ENCODE measurements around the gene TBX1. TPM values are rescaled to one million over a fixed set of nuclear protein-coding genes. Genes with fewer than 3 reads are reported as not detected.
A peak's percentile ranks its signal among the peaks of the same experiment; 100 is the strongest.

The TBX1 gene
- total RNA-seq, 8 experiments from 2014 or later = 0.23 to 1.9 (median 0.57) TPM; not detected in 1

DNA sequence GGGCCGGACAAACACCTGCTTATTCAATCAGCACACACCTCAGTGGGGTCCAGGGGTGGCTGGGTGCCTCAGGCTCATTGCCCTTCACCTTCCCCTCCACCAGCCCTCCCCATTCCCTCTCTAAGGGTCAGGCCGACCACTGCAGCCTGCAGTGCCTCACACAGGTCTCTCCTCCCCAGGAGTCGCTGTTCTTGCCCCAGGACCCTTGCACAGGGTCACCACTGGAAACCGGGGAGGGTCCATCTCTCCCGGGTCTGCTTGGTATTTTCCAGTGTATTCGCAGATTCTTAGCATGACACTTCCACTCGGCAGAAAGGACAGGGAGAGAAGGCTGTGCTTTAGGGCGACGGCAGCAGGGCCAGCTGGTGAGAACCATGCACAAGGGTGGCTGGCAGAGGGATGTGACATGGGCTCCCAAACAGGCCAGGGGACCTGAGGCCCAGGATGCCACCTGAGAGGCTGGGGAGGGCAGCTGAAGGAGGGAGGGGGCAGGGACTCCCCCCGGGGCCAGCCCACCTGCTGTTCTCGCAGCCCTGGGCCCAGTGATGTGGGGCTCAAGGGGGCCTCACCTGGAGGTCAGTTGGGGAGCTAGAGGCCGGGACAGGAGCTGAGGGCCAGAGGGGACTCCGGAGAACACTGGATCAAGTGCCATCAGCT is 16.1 kb upstream of the TBX1 start:
- Histone ChIP-seq H3K4me1 (replicated peaks in 1 of 2) (peaks cover 9 to 14% of the 10 kb centered on the region in 2 donors), H3K4me3 (no peak overlapping the region), H3K27ac (no peak overlapping the region)
- 83 to 100% (median 100%) methylated on average over 1 to 2 of the region's 13 CpGs; no CpG with 5 or more reads in 6 of the 10 experiments for WGBS, 10 experiments
- ATAC-seq (replicated peaks in 6 of 8) = no peak
- in situ Hi-C loops (cut with MboI; ENCODE audit: low pct_unique_long_range_greater_than_20kb in 2 of 9, low sequenced_read_pairs in 9 of 9, unreplicated experiment in 9 of 9) = no loop called here

DNA sequence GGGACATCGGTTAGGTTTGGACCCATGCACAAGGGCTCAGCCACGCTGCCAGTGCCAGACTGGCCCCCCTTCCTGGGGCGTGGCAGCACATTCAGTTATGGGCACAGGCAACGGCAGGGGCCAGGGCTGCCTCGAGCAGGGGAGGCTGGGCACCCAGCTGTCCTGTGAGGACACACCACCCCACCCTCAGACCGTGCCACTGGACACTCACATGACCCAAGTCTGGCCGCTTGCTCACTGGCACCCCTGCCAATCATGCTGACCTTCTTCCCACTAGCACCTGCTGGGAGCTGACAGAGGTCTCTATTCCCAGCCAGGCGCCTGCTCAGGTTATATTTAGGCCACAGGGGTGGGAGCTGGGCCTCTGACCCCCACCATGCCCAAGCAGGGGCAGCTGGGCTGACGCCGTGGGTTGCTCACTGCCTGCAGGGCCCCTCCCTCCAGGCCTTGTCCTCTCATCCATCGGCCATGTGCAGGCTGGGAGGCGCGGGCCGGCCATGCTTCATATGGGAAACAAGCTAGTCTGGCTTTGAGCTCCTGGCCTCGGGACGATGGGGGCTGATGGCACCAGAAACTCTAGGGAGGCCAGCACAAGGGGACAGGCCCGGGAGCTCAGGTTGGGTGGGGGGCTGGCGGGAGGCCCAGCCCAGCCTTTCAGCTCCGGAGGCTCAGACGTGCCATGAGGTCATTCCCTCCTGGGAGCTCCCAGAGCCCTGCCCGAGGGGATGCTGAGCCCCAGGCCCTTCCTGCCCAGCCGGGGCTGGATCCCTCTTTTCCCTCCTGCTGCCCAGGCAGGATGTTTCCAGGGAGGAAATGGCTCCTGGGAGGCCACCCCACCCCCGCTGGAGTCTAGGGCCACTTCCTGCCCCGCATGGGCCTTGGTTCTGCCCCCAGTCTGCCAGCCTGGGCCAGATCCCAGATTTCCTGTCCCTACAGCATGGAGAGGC is 15.2 kb upstream of the TBX1 start:
- ATAC-seq (replicated peaks in 6 of 8) = peak in 6 of 8 experiments; percentile 26 to 81 (median 77)
- peaks cover 9 to 14% of the 10 kb centered on the region in 2 donors for H3K4me1 ChIP-seq (replicated peaks in 1 of 2)
- in situ Hi-C loops (cut with MboI; ENCODE audit: low pct_unique_long_range_greater_than_20kb in 2 of 9, low sequenced_read_pairs in 9 of 9, unreplicated experiment in 9 of 9) = no loop called here
- no peak overlapping the region for H3K4me3 ChIP-seq
- WGBS, 10 experiments = 50 to 100% (median 93%) methylated on average over 1 to 4 of the region's 24 CpGs; no CpG with 5 or more reads in 6 of the 10 experiments
- H3K27ac ChIP-seq = peak overlapping the region in 1 of 2 donors; percentile 9

DNA sequence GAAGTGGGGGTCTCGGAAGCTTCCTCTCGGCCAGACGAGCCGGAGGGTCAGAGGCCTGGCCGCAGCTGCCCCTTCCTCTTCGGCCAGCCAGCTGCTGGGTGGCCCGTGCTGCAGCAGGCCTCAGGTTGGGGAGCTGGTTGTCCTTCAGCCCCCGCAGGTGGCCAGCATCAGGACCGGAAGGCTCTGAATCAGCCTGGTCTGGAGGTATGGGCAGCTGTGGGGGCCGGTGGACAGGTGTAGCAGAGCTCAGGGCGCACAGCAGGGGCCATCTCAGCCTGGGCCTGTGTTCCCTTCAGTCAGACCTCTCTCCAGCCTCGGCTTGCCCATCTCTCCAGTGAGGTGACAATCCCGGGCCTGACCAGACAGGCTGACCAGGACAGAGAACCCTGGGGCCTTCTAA is 13.9 kb upstream of the TBX1 start:
- 100% methylated on average over 1 to 3 of the region's 13 CpGs; no CpG with 5 or more reads in 8 of the 10 experiments for WGBS, 10 experiments
- in situ Hi-C loops (cut with MboI; ENCODE audit: low pct_unique_long_range_greater_than_20kb in 2 of 9, low sequenced_read_pairs in 9 of 9, unreplicated experiment in 9 of 9) = no loop called here
- Histone ChIP-seq H3K27ac (no peak overlapping the region), H3K4me3 (no peak overlapping the region), H3K4me1 (replicated peaks in 1 of 2) (peaks cover 9 to 14% of the 10 kb centered on the region in 2 donors)
- no peak for ATAC-seq (replicated peaks in 6 of 8)

DNA sequence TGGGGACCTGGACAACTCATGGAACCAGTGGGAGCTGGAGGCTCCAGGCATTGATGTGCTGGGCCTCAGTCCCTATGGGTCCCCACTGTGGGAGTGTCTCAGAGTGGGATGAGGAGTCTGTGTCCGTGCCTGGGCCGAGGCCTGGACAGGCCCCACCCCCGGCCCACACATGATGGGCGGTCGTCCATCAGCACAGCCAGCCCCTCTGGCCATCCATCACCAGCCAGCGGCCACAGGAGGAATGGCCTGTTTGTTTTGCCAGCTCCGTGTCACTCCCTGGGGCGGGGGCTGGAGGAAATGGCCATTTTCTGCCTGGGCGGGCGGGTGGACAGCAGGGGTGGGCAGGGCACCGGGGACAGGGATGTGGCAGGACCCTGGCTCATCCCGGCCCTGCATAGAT is 13.0 kb upstream of the TBX1 start:
- Histone ChIP-seq H3K4me1 (replicated peaks in 1 of 2) (peaks cover 9 to 14% of the 10 kb centered on the region in 2 donors), H3K27ac (no peak overlapping the region), H3K4me3 (no peak overlapping the region)
- ATAC-seq (replicated peaks in 6 of 8) = no peak
- in situ Hi-C loops (cut with MboI; ENCODE audit: low pct_unique_long_range_greater_than_20kb in 2 of 9, low sequenced_read_pairs in 9 of 9, unreplicated experiment in 9 of 9) = no loop called here
- 57% methylated on average over 2 of the region's 12 CpGs; no CpG with 5 or more reads in 9 of the 10 experiments for WGBS, 10 experiments

DNA sequence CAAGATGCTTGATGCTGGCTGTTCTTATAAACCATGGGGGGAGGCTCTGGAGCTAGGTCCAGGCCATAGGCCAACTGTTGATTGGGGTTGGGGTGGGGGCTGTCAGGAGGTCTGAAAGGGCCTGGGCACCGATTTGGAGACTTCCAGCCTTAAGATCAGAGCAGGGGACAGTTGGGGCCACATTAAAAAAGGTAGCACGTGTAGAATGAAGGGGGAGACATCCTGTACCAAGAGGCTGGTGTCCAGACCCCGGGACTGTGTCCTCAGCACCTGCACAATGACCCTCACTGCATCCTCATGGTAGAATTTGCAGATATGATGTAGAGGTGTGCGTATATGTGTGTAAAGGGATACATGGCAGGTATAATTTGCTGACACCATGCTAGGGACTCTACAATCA is 12.4 kb upstream of the TBX1 start:
- no peak for ATAC-seq (replicated peaks in 6 of 8)

DNA sequence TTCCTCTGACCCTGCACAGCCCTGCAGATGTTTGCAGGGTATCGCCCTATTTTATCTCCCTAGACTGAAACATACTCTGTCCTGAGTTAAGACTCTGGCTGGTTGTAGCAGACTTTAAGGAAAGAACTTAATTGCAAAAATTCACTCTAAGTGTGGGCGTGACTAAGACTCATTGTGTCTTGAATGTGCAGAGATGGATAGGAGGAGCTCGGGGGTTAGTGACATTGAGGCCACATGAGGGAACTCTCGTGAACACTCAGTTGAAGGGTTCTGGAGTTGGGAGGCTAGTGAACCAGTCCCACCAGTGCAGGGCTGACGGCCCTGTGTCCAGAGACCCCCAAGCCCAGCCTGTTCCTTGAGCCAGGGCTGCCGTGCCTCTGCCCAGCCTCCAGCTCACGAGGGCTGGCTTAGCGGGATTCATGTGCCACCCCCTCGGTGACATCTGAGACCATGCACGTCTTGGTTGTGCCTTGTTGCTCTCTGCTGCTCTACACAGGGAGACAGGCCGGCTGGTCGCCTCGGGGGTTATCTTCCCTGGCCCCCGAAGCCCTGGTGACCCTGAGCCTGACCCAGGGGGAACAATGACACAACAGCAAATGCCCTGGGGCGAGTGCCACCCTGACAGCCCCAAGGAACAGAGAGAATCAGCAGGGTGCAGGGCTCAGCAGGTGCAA is 11.4 kb upstream of the TBX1 start:
- in situ Hi-C loops (cut with MboI; ENCODE audit: low pct_unique_long_range_greater_than_20kb in 2 of 9, low sequenced_read_pairs in 9 of 9, unreplicated experiment in 9 of 9) = no loop called here
- 53 to 80% (median 66%) methylated on average over 1 to 8 of the region's 15 CpGs; no CpG with 5 or more reads in 4 of the 10 experiments for WGBS, 10 experiments
- Histone ChIP-seq H3K4me1 (replicated peaks in 1 of 2) (peaks cover 9 to 14% of the 10 kb centered on the region in 2 donors), H3K27ac (peak overlapping the region in 1 of 2 donors; percentile 29), H3K4me3 (no peak overlapping the region)
- ATAC-seq (replicated peaks in 6 of 8) = peak in 1 of 8 experiments; percentile 28

More for the DNA sequence above, 12.4 kb upstream of the TBX1 start:
- in situ Hi-C loops (cut with MboI; ENCODE audit: low pct_unique_long_range_greater_than_20kb in 2 of 9, low sequenced_read_pairs in 9 of 9, unreplicated experiment in 9 of 9) = no loop called here
- Histone ChIP-seq H3K4me1 (replicated peaks in 1 of 2) (peaks cover 9 to 14% of the 10 kb centered on the region in 2 donors), H3K4me3 (no peak overlapping the region), H3K27ac (no peak overlapping the region)
- WGBS, 10 experiments = 42 to 100% (median 46%) methylated on average over 1 to 2 of the region's 4 CpGs; no CpG with 5 or more reads in 6 of the 10 experiments

DNA sequence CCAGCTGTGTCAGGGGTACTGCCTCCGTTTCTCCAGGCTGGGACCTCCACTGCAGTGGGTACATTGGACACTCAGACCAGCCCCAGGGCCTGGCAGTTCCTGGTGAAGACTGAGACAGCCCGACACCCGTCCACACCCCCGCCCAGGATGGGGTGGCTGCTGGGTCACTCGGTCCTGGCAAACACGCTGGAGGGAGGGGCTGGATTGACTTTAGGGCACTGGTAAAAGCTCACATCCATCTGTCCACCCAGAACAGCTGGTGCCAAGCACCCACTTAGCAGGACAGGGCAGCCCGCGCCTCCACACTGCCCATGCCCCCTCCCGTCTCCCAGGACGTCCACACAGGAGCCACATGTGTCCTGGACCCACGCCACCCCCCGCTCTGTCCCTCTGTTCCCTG is 10.7 kb upstream of the TBX1 start:
- H3K4me1 ChIP-seq (replicated peaks in 1 of 2) = peaks cover 9 to 14% of the 10 kb centered on the region in 2 donors
- in situ Hi-C loops (cut with MboI; ENCODE audit: low pct_unique_long_range_greater_than_20kb in 2 of 9, low sequenced_read_pairs in 9 of 9, unreplicated experiment in 9 of 9) = no loop called here
- ATAC-seq (replicated peaks in 6 of 8) = no peak
- H3K27ac ChIP-seq = no peak overlapping the region
- WGBS, 10 experiments = 100% methylated on average over 2 of the region's 12 CpGs; no CpG with 5 or more reads in 9 of the 10 experiments
- H3K4me3 ChIP-seq = no peak overlapping the region

DNA sequence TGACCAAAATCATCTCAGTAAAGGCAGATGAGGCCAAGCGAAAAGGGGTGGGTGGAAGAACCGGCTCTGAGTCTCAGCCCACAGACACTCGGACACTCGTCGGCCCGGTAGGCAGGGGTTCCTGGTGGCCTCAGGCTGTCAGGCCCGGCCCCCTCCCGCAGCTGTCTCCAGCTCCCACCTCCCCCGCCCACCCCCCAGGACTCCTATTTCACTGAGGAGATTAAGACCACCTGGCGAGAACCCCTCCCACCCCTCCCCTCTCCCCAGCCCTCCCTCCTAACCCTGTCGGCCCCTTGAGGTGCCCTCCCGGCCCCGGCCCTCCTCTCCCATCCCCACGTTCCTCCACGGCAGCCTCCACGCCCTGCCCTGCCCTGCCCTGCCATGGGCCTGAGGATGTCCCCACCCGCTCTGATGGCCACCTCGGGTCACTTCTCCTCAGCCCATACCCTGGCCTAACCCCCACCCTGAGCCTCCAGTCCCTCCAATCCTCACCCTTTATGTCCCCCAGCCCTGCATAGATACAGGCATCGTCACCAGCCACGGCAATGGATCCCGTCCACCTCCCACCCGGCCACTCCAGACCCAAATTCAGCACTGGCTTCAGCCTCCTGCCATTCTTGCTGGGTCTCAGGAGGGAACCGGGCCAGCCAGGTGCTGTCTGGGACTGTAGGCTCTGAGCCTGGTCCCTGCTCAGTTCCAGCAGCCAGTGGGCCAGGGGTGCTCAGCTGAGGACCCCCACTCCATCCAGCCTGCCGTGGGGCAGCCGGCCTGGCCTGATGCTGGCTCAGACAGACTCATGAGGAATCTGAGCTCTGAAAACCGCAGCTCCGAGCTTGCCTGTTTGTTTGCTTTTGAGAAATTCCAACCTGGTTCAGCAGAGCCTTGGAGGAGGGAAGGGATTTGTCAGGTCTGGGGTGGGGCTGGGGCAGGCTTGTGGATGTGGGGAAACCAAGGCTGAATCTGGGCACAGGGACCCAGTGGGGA is 9.8 kb upstream of the TBX1 start:
- in situ Hi-C loops (cut with MboI; ENCODE audit: low pct_unique_long_range_greater_than_20kb in 2 of 9, low sequenced_read_pairs in 9 of 9, unreplicated experiment in 9 of 9) = no loop called here
- Histone ChIP-seq H3K27ac (no peak overlapping the region), H3K4me1 (replicated peaks in 1 of 2) (peaks cover 11 to 16% of the 10 kb centered on the region in 2 donors), H3K4me3 (no peak overlapping the region)
- peak in 1 of 8 experiments; percentile 52 for ATAC-seq (replicated peaks in 6 of 8)
- 40 to 100% (median 84%) methylated on average over 1 to 5 of the region's 27 CpGs; no CpG with 5 or more reads in 6 of the 10 experiments for WGBS, 10 experiments

DNA sequence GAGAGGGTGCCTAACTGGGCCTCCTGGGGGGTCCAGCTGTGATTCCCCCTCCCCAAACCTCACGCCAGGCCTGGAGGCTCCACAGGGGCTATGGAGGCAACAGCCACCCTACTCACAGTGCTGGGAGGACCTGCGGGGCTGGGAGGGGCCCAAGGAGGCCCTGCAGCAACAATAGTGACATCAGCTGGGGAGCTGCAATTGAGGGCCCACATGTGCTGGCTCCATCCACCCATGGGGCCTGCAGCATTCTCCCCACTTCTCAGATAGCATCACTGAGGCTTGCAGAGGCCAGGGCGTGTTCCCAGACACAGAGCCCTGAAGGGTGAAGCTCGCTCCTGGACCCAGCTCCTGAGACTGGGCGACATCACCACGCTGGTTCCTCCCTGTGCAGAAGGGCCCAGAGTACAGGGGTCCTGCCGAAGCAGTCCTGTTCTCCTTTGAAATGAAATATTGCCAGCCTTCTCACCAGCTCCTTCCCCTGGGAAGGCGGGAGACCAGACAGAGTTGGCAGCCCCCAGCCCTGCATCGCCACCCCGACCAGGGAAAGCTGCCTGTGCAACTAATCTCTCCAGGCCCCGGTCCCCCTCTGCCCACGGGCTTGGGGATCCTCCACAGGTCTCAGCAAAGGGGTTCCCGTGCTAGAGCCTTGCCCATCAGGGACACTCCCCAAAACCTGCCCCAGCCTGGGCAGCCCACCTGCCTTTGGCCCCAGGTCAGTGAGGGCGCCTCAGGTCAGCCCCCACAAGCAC is 8.9 kb upstream of the TBX1 start:
- in situ Hi-C loops (cut with MboI; ENCODE audit: low pct_unique_long_range_greater_than_20kb in 2 of 9, low sequenced_read_pairs in 9 of 9, unreplicated experiment in 9 of 9) = no loop called here
- 50 to 100% (median 60%) methylated on average over 1 to 2 of the region's 14 CpGs; no CpG with 5 or more reads in 6 of the 10 experiments for WGBS, 10 experiments
- ATAC-seq (replicated peaks in 6 of 8) = no peak

DNA sequence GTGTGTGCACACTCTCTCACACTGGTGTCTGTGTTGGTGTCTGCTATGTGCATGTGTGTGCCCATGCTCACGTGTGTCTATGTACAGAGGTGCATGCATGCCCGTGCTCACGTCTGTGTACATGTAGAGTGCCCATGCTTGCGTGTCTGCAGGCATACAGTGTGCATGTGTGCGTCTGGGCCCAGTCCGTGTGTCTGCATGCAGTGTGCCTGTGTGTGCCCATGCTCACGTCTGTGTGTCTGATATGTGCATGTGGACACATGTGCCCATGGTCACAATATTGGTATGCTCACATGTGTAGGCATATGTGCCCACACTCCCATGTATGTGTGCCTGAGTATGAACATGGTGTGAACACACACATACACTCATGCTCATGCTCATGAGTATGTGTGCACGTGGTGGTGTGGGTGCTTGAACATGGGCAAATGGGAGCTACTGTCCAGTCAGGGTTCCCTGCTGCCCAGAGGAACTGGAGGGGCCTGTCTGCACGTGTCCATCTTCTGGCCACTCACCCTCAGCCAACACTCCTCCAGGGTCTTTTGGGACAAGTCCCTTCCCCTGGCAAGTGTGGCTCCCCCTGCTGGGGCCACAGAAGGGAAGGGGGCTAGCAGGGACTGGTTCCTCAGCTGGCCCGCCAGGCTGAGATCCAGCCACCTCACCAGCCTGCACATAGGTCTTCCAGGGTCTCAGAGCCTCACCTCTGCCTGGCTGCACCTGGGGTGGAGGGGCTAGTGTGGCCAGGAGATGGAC is 7.3 kb upstream of the TBX1 start:
- ATAC-seq (replicated peaks in 6 of 8) = no peak
- Histone ChIP-seq H3K27ac (no peak overlapping the region), H3K4me3 (no peak overlapping the region), H3K4me1 (replicated peaks in 1 of 2) (peaks cover 6 to 12% of the 10 kb centered on the region in 2 donors)
- WGBS, 10 experiments = 57 to 80% (median 80%) methylated on average over 1 to 2 of the region's 10 CpGs; no CpG with 5 or more reads in 7 of the 10 experiments
- in situ Hi-C loops (cut with MboI; ENCODE audit: low pct_unique_long_range_greater_than_20kb in 2 of 9, low sequenced_read_pairs in 9 of 9, unreplicated experiment in 9 of 9) = no loop called here

More for the DNA sequence above, 8.9 kb upstream of the TBX1 start:
- H3K4me1 ChIP-seq (replicated peaks in 1 of 2) = peaks cover 6 to 12% of the 10 kb centered on the region in 2 donors
- peak overlapping the region in 1 of 2 donors; percentile 10 for H3K27ac ChIP-seq
- H3K4me3 ChIP-seq = no peak overlapping the region

Data from motor neuron (in vitro differentiated cells).